Stimulated activated CD8-positive, alpha-beta memory T cell treated with anti-CD3 and anti-CD28 coated beads, Interleukin-4, amount 100 ng/mL, for 24 hours (primary cell): ENCODE results near the gene RBM33.
A peak's percentile ranks its signal among the peaks of the same experiment; 100 is the strongest.

ENCODE experiments used
- DNase-seq: peaks from one replicate; pipeline ENCODE4 v3.0.0-alpha.2; 2020; ENCODE audit warnings: low read depth

The RBM33 gene

GRCh38 chr7:155750255-155751125 lies 106.0 kb downstream of the RBM33 start:
- DNase-seq: no peak

DNA sequence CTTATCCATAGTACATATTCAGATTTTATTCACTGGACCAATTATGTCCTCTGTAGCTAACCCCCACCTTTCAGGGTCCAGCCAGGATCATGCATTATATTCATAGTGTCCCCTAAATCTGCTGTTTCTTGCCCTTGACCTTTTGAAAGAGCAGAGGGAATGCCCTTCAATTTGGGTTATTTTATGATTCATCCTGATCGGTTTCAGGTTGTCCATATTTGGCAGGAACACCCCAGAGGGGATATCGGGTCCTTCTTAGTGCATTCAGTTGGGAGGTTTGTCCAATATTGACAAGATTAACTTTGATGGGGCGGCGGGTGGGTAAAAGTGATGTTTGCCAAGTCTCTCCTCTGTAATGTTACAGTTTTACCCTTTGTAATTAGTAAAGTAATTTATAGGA lies 106.9 kb downstream of the RBM33 start:
- no peak for DNase-seq

DNA sequence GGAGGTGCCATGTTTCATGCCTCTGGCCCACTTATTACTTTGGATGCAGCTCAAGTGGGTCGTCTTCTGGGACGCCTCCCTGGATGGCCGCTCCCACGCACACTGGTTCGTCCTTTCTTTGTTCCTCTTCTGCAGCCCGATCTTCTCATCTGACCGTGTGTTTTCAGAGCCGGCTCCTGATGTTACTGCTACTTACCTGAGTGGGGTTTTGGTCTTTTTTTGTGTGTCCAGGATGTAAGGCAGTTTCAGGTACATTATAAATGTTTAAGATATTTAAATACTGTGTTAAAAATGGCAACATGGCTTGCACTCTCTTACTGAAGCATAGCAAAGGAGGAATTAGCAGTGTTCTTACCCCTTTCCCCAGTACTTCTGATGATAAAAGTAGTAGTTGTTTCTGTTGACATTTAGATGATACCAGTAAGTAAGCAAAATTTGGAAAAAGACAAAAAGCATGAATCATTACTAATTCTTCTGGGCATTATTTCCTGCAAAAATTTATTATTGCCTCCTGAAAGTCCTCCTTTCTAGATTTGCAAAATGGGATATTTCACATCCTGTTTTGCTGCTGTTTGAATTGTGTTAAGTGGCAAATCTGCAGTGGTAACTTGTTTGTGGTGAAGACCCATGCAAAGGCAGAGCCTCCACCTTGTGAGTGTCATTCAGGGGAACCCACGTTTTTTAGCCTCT lies 108.4 kb downstream of the RBM33 start:
- no peak for DNase-seq

DNA sequence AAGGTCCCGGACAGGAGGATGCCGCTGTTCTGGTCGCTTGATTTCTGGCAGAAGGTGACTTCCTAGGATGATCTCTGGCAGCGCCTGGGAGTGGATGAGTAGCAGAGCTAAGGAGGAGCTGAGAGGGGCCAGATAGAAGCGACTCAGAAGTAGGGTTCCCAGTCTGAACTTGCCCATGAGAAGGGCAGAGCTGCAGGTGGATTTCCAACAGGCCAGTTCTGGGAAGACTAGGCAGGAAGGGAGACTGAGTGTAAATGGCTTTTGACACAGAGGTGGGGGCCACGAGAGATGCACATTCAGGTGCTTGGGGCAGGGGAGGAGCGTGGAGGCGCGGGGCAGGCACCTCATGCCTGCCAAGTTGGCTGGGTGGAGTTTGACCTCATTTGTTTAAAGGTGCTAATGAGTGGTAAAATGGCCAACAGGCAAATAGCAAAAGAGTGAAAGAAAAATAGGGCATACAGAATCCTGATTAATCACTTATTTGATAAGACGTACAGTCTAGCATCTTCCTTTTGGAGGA lies 109.0 kb downstream of the RBM33 start:
- no peak for DNase-seq

- DNase-seq: no peak
Measured at GRCh38 chr7:155754165-155754564, 109.7 kb downstream of the RBM33 start.

DNA sequence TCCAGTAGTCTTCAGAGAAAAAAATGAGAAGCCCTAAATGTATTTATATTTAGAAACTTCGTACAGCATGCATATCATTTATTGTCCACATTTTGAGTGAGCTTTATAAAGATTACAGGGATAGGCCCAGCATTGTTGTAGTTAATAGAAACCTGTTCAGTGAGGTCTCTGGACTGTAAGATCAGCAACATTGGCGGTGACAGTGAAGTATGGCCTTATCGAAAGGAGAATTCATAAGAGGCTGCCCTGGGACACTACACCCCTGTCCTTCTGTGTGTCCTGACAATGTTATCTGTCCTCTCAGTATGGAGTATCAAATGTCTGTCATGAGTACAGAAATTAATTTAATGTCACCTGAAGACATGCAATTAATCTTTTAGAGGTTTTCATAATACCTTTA lies 110.6 kb downstream of the RBM33 start:
- no peak for DNase-seq

GRCh38 chr7:155756322-155756721 lies 111.9 kb downstream of the RBM33 start:
- DNase-seq: no peak

DNA sequence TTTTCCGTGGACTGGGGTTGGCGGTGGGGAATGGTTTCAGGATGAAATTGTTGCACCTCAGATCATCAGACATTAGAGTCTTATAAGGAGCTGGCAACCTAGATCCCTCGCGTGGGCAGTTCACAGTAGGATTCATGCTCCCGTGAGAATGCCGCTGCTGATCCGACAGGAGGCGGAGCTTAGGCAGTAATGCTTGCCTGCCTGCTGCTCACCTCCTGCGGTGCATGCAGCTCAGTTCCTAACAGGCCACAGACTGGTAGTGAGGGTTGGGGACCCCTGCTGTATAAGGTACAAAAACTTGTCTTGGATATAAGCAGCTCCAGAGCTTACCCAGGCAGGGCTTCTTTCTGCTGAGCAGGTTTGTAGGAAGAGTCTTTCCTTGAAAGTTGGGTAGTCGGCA lies 113.9 kb downstream of the RBM33 start:
- DNase-seq: no peak

DNA sequence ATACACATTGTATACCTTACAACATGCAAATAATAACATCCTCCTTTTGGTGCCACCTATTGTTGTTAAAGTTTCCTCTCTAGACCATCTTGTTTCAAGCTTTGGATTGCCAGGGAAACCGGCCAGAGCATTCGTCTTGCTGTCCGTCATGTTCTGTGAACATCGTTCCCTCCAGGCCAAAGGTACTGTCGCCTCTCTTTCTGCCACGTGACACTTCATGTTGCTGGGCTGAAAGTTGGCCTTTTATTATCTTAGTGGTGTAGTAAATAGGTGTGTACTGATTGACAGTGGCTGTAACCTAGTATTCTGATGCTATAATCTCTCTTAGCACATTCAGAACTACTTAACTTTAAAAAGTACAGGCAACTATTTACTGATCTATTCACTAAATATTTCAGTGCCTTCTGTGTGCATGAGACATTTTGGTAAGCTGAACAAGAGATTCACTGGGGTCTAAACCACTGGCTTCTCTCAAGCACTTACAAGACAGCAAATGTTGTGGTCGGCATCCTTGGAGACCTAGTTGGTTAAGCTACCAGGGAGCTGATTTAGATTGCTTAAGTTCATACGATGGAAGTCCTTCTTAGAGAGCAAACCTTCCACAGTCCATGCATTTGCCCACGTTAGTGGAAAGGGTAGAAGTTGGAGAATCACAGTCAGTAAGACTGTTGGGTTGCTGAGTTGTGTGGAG lies 115.4 kb downstream of the RBM33 start:
- DNase-seq: no peak

GRCh38 chr7:155761162-155761561 lies 116.7 kb downstream of the RBM33 start:
- DNase-seq: no peak

- no peak for DNase-seq
Measured at GRCh38 chr7:155762036-155762435, 117.6 kb downstream of the RBM33 start.

DNA sequence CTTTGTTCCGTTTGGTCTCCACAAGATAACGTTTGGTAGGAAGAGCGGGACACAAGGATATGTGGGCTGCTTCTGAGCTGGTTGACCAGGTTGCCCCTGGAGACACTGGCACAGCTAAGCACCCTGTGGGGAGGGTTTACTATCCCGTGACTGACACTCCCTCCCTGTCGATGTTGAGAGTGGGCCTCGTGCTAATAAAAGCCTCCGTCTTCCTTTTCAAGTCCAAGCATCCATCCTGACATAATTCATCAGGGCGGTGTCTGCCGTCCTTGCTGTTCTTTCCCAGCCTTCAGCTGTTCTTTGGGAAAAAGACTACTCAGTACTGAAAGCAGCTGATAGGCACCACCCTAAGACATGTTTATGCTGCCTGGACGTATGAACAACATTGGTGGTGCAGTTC lies 118.2 kb downstream of the RBM33 start:
- no peak for DNase-seq

DNA sequence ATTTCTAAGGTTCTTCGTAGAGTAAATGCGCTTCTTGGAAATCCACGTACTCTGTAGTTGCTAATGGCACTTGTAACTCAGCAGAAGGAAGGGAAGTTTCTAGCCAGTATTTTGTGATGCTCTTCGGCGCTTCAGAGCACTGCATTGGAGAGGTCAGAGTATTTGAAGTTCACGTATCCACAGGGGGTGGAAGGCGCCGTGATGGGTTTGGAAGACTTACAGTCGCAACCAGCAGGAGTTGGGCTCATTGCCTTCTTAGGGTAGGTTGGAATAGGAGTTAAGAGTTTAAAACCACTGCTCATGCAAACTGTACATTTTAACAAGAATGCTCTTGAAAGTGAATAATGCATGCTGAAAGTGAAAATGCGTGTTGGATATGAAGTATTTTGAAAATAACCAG lies 118.7 kb downstream of the RBM33 start:
- DNase-seq: no peak

GRCh38 chr7:155763691-155764437 lies 119.4 kb downstream of the RBM33 start:
- peak; percentile 31 for DNase-seq

- no peak for DNase-seq
Measured at GRCh38 chr7:155764438-155764793, 120.0 kb downstream of the RBM33 start.

DNA sequence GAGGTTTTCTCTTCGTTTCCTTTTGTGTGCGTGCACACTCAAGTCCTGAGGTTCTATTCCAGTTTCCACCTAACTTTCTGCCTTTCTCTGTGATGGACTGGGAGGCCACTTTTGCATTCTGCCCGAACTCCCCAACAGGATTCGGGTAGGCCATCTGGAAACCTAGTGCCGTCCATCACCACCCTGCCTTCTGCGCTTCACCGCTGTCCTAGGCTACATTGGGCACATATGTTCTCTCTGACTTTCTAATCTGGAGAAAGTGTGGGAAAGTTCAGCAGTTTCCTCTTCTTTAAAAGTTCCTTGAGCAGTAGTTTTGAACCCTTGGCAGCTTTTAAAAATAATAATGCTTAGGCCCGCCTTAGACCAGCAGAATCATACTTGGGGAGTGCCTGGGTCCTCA lies 121.0 kb downstream of the RBM33 start:
- DNase-seq: no peak

DNA sequence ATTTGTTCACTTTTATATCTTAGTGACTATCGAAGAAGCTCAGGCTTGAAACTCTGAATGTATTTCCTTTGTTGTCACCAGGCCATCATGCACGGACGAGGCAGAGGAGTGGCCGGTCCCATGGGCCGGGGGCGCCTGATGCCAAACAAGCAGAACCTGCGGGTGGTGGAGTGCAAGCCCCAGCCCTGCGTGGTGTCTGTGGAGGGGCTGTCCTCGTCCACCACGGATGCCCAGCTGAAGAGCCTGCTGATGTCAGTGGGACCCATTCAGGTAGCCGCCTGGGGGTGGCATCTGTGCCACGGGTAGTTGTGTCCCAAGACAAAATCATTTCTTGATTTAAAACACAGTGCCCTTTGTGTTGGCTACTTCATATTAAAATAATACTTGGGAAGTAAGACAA lies 121.9 kb downstream of the RBM33 start:
- DNase-seq: no peak

DNA sequence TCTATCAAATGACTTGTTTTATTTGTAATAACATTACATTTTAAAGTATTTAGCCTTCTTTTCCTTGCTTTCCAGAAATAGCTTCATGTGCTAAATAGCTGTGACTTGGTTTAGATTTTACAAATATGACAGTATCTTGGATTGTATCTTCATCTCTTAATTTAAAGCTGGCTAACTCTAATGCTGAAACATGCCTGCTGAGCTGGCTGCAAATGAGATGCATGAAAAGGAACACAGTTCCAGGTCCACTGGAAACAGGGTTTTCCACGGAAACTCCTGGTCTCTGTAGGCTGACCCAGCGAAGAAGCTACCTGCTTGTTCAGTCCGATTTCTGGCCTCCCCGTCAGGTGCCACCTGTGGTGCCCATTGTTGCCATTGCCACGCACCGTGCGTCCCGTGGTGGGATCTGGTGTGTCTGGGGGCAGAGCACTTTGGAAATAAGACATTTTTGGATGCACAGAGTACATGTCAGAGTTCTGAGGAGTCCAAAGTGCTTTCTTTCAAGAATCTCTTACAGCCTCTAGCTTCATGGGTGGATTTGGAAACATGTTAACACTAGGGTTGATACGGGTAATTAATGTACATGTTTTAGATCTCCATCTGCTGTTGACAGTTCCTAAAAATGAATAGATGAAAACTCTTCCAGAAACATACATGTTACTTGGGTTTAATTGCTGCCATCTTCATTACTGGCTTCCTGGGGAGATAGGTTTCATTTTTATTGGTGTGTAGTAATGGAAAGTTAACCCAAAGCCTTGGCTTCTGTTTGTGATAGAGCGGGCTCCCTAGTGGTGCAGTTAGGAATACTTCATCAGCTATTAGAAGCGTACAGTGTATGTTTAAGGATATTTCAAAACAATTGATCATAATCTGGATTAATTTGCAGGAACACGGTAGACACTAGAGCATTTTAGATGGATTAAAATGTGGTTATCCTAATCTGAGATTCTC lies 122.8 kb downstream of the RBM33 start:
- DNase-seq: no peak

DNA sequence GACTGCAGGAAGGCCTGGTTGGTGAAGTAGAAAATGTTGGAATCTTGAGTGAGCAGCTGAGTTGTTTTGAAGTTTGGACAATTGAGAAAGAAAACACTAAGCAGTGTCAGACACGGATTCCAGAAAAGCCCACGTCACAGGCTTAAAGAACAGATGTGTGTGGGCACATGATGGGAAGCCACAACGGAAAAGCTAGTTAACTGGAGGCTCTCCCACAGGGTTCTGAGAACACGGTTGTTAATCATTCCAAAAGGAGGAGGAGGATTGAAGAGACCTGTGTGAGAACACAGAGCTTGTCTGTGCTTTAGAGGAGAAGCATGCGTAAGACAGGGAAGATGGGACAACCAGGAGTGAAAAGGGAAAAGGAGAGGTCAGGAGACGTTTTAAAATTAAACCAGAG lies 125.2 kb downstream of the RBM33 start:
- no peak for DNase-seq

DNA sequence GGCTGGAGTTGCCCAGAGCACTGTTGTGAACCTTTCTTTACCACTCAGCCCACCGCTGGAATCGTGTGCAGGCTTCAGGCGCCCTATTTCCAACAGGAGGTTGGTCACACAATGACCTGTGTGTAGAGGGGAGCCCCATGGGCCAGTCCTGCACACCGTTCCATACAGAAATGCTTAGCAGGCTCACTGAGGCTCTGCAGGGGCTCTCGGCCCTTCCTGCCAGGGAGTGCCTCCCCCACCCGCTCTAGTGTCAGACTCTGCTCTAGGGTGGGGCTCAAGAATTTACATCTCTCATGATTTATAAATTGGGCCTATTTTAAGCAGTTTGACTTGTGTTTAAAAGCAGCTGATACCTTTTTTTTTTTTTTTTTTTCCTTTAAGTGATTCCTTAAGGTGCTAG lies 125.8 kb downstream of the RBM33 start:
- DNase-seq: no peak

GRCh38 chr7:155773531-155773930 lies 129.1 kb downstream of the RBM33 start:
- no peak for DNase-seq
